ENCODE measurements around the gene DDHD1.

DNA sequence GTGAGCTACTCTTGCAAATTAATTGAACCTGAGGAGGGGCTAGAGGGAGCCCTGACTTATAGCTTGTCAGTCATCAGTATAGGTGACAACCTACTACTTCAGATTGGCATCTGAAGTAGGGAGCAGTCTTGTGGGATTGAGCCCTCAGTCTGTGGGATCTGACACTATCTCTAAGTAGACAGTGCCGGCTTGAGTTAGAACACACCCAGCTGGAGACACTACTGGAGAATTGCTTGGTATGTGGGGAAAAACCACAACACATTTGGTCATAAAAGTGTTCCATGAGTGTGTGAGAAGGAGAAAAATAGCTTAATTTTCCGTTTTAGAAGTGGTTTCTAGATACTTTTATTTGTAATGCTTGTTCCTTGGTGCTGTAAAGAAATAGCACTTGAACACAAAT, 30.5 kb upstream of the DDHD1 start:
- TF ChIP-seq CTCF (IDR thresholded peaks at IDR 0.05) (no peak), POLR2A (IDR thresholded peaks at IDR 0.05) (no peak)

All from Peyer's patch (tissue), 4 donors.